ENCODE results near the gene RASGRF1.

DNA sequence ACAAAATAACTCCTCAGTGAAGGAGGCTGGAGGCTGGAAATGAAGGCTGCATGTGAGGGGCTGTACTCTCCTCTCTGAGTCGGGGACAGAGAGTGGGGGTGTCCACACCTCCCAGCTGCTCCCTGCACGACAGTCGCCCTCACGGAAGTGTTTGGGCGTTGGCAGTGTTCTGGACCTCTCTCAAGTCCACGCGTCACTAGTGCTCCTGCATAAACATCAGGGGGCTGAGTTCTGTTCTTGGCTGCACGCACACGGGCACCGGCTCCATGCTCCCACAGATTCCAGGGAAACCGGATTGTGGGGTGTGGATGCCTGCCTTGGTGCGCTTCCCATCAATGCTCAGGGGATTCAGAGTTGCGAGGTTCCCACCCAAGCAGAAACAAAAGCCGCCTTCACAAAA lies 7.4 kb downstream of the RASGRF1 start:
- TF ChIP-seq, protein P1, sequence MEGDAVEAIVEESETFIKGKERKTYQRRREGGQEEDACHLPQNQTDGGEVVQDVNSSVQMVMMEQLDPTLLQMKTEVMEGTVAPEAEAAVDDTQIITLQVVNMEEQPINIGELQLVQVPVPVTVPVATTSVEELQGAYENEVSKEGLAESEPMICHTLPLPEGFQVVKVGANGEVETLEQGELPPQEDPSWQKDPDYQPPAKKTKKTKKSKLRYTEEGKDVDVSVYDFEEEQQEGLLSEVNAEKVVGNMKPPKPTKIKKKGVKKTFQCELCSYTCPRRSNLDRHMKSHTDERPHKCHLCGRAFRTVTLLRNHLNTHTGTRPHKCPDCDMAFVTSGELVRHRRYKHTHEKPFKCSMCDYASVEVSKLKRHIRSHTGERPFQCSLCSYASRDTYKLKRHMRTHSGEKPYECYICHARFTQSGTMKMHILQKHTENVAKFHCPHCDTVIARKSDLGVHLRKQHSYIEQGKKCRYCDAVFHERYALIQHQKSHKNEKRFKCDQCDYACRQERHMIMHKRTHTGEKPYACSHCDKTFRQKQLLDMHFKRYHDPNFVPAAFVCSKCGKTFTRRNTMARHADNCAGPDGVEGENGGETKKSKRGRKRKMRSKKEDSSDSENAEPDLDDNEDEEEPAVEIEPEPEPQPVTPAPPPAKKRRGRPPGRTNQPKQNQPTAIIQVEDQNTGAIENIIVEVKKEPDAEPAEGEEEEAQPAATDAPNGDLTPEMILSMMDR (IDR thresholded peaks at IDR 0.05): no peak
- TF ChIP-seq POLR2A (IDR thresholded peaks at IDR 0.05): no peak
